ENCODE data around the gene CLIC5.

GRCh38 chr6:46000905-46001304, 14.8 kb downstream of the CLIC5 start:
- TF ChIP-seq CTCF (IDR thresholded peaks at IDR 0.05; ENCODE audit: poor library complexity, severe bottlenecking) (no peak), SMC3 (conservative IDR thresholded peaks at IDR 0.05; ENCODE audit: poor library complexity) (no peak), RAD21 (conservative IDR thresholded peaks at IDR 0.05) (no peak)
